CD14-positive monocyte (primary cell): ENCODE measurements around the gene KANSL1L. TPM values are rescaled to one million over a fixed set of nuclear protein-coding genes. Genes with fewer than 3 reads are reported as not detected.

Experiments used
- DNase-seq, 3 donors: peaks; one replicate each; pipeline ENCODE4 v3.0.0-alpha.2; 2011 to 2022
- H2AFZ ChIP-seq: 2 replicates; pipeline ENCODE4 v1.6.0; 2012; ENCODE audit warnings: mild to moderate bottlenecking, low read depth, low read length, inconsistent platforms; ENCODE audit not compliant: insufficient read depth, poor library complexity, severe bottlenecking
- H3K27ac ChIP-seq, 2 donors: 1 replicate in 1 of 2; 2 replicates in 1 of 2; pipeline ENCODE4 v1.5.1; 2012 to 2013; ENCODE audit warnings: low read length in 2 of 2, control low read depth in 1 of 2, inconsistent platforms in 1 of 2, low read depth in 1 of 2, mild to moderate bottlenecking in 1 of 2
- H3K27me3 ChIP-seq, 2 donors: one replicate each; pipeline versions ENCODE4 v1.6.0 to v1.6.1; 2011 to 2013; ENCODE audit warnings: low read length in 2 of 2; ENCODE audit not compliant: control insufficient read depth in 2 of 2, insufficient read depth in 2 of 2
- H3K36me3 ChIP-seq, 2 donors: replicated peaks in 1 of 2; 1 replicate in 1 of 2; 2 replicates in 1 of 2; pipeline versions ENCODE4 v1.5.1 to v1.6.1; 2012 to 2013; ENCODE audit warnings: low read length in 2 of 2, control low read depth in 1 of 2, inconsistent platforms in 1 of 2, mild to moderate bottlenecking in 1 of 2; ENCODE audit not compliant: insufficient read depth in 2 of 2, control insufficient read depth in 1 of 2
- H3K4me1 ChIP-seq, 2 donors: 1 replicate in 1 of 2; 2 replicates in 1 of 2; pipeline versions ENCODE4 v1.5.1 to v1.6.1; 2012 to 2013; ENCODE audit warnings: low read length in 2 of 2, control low read depth in 1 of 2, inconsistent platforms in 1 of 2, mild to moderate bottlenecking in 1 of 2, moderate library complexity in 1 of 2; ENCODE audit not compliant: insufficient read depth in 2 of 2, control insufficient read depth in 1 of 2
- H3K4me2 ChIP-seq: replicated peaks from 2 replicates; pipeline ENCODE3; 2012; ENCODE audit warnings: low read length, moderate library complexity, mild to moderate bottlenecking; ENCODE audit not compliant: poor library complexity, severe bottlenecking; ENCODE audit errors: extremely low read depth
- H3K4me3 ChIP-seq, 3 experiments: fragments of 200-600 bp in 1 of 3; sonication (generic) in 1 of 3; replicated peaks in 1 of 3; 1 replicate in 2 of 3; 2 replicates in 1 of 3; pipeline ENCODE4 v1.5.1; 2011 to 2013; ENCODE audit warnings: low read length in 3 of 3, mild to moderate bottlenecking in 3 of 3, control low read depth in 2 of 3, low read depth in 2 of 3, inconsistent platforms in 1 of 3, moderate library complexity in 1 of 3
- H3K79me2 ChIP-seq: 2 replicates; pipeline ENCODE4 v1.6.0; 2012; ENCODE audit warnings: mild to moderate bottlenecking, control low read depth, inconsistent platforms, low read length, moderate library complexity; ENCODE audit not compliant: insufficient read depth
- H3K9ac ChIP-seq: 2 replicates; pipeline ENCODE4 v1.6.0; 2017; ENCODE audit warnings: low read length, mild to moderate bottlenecking; ENCODE audit not compliant: insufficient read depth, poor library complexity, severe bottlenecking
- H3K9me3 ChIP-seq, 2 donors: replicated peaks in 1 of 2; 1 replicate in 1 of 2; 2 replicates in 1 of 2; pipeline versions ENCODE4 v1.5.1 to v1.6.1; 2012 to 2013; ENCODE audit warnings: low read length in 2 of 2, control low read depth in 1 of 2; ENCODE audit not compliant: control insufficient read depth in 1 of 2, insufficient read depth in 1 of 2
- H4K20me1 ChIP-seq: 2 replicates; pipeline ENCODE4 v1.6.0; 2012; ENCODE audit warnings: mild to moderate bottlenecking, low read length, control low read depth, moderate library complexity; ENCODE audit not compliant: insufficient read depth
- H3K27ac Mint-ChIP-seq, 7 donors: one replicate each; pipeline ENCODE4 v1.8.0; 2020; ENCODE audit warnings: mild to moderate bottlenecking in 7 of 7, mixed read lengths in 7 of 7, moderate library complexity in 6 of 7, inconsistent platforms in 2 of 7
- H3K27me3 Mint-ChIP-seq, 3 donors: one replicate each; pipeline ENCODE4 v1.8.0; 2021 to 2022; ENCODE audit warnings: low read depth in 3 of 3, mild to moderate bottlenecking in 3 of 3, mixed read lengths in 3 of 3, moderate library complexity in 3 of 3, inconsistent platforms in 1 of 3
- H3K36me3 Mint-ChIP-seq, 2 donors: one replicate each; pipeline ENCODE4 v1.8.0; 2020; ENCODE audit warnings: mixed read lengths in 2 of 2, inconsistent platforms in 1 of 2, mild to moderate bottlenecking in 1 of 2
- H3K4me1 Mint-ChIP-seq: one replicate; pipeline ENCODE4 v1.8.0; 2020; ENCODE audit warnings: mild to moderate bottlenecking, mixed read lengths
- H3K4me3 Mint-ChIP-seq, 2 donors: one replicate each; pipeline ENCODE4 v1.8.0; 2020; ENCODE audit warnings: mild to moderate bottlenecking in 2 of 2, mixed read lengths in 2 of 2, moderate library complexity in 1 of 2
- H3K9me3 Mint-ChIP-seq, 7 donors: one replicate each; pipeline ENCODE4 v1.8.0; 2020 to 2022; ENCODE audit warnings: mixed read lengths in 7 of 7, mild to moderate bottlenecking in 6 of 7, moderate library complexity in 6 of 7, inconsistent platforms in 2 of 7
- WGBS: methylation state at CpG from one replicate; pipeline ENCODE4 v1.1.5; 2013; ENCODE audit warnings: missing lambda C conversion rate; ENCODE audit not compliant: insufficient coverage; 5-methylcytosine and 5-hydroxymethylcytosine counted together
- intact Hi-C, 2 donors: fragments of 100-400 bp; cut with micrococcal nuclease; formaldehyde crosslinking; loops; one replicate each; pipeline versions ENCODE4 v1.15.0 to v1.15.1; 2023
- polyA plus RNA-seq, 3 donors: library from polyadenylated mRNA; depleted of rRNA in 1 of 3; unstranded in 2 of 3; stranded (reverse) in 1 of 3; fragments of 300-500 nt in 2 of 3; fragments of >200 nt in 1 of 3; fragmentation: Illumina TruSeq in 2 of 3; gene quantifications; 1 replicate in 2 of 3; 2 replicates in 1 of 3; pipeline ENCODE4 v1.2.3, GENCODE V29; 2012 to 2021
- TF ChIP-seq, protein P1 (sequence below): fragments of 200-600 bp; IDR thresholded peaks from one replicate; pipeline ENCODE4 v1.8.0; 2022; ENCODE audit warnings: antibody characterized with exemption, mild to moderate bottlenecking

The KANSL1L gene
- polyA plus RNA-seq, 3 donors, result 1.00 to 11.6 (median 1.3) TPM

DNA sequence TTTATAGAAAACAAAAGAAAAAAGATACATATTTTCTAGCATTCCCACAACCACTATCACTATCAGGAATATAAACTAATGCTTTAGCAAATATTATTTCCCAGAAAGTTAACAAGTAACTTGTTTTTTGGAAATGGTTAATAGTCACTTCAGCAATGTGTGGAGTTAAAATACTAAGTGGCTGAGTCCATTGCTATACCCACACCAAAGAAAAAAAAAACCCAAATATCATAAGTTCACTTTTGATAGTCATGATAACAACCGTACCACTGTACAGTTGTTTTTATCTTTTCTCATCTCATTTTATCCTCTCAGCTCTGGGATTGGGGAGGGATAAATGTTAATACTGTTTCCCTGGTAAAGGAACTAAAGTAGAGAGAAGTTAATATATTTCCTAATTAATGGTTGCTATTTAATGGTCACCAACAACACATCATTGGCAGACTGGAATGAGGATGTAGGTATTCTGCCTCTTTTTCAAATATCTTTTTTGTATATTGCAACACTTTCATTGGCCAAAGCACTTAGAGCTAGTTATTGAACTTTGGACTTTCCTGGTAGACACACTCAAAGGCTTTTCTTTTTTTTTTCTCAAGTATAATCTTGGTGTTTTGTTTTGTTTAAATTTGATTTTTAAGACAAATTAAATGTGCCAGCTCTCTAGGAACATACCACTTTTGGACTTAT lies 18.4 kb upstream of the KANSL1L start:
- Histone ChIP-seq H3K9me3 (no peaks in the 10 kb centered on the region), H3K4me2 (no peak overlapping the region), H3K4me3 (no peak overlapping the region), H3K36me3 (no peaks in the 10 kb centered on the region), H4K20me1 (no peaks in the 10 kb centered on the region), H3K4me1 (no peaks in the 10 kb centered on the region), H3K27me3 (no peaks in the 10 kb centered on the region), H2AFZ (no peak overlapping the region), H3K27ac (no peak overlapping the region), H3K79me2 (no peaks in the 10 kb centered on the region), H3K9ac (no peak overlapping the region)
- Mint-ChIP-seq H3K36me3 (no peaks in the 10 kb centered on the region), H3K9me3 (peaks cover 7 to 16% (median 14%) of the 10 kb centered on the region in 7 donors), H3K27ac (no peak overlapping the region), H3K4me3 (no peak overlapping the region), H3K4me1 (no peaks in the 10 kb centered on the region), H3K27me3 (no peaks in the 10 kb centered on the region)
- WGBS, result no CpG with 5 or more reads among the region's 1 CpG
- peak in 2 of 3 donors; percentile 7 to 10 for DNase-seq
- TF ChIP-seq, protein P1, sequence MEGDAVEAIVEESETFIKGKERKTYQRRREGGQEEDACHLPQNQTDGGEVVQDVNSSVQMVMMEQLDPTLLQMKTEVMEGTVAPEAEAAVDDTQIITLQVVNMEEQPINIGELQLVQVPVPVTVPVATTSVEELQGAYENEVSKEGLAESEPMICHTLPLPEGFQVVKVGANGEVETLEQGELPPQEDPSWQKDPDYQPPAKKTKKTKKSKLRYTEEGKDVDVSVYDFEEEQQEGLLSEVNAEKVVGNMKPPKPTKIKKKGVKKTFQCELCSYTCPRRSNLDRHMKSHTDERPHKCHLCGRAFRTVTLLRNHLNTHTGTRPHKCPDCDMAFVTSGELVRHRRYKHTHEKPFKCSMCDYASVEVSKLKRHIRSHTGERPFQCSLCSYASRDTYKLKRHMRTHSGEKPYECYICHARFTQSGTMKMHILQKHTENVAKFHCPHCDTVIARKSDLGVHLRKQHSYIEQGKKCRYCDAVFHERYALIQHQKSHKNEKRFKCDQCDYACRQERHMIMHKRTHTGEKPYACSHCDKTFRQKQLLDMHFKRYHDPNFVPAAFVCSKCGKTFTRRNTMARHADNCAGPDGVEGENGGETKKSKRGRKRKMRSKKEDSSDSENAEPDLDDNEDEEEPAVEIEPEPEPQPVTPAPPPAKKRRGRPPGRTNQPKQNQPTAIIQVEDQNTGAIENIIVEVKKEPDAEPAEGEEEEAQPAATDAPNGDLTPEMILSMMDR, result no peak
- intact Hi-C loops, result no loop called here

DNA sequence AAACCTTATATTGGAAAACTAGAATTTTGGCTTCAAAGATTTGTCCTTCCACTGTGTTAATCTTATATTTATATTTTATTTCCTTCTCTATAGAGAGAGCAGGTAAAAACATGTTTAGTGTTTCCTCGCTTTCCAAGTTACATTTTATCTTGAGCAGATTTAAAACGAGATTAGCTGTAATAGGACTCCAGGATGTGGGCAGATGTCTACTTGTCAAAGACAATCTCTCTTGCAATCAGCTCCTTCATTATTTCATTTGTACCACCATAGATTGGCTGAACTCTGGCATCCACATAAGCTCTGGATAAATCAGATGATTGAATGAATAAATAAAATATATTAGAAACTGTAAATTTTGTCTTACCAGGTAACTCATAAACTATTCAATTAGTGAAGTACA lies 17.5 kb upstream of the KANSL1L start:
- Histone ChIP-seq H3K9me3 (no peaks in the 10 kb centered on the region), H3K79me2 (no peaks in the 10 kb centered on the region), H2AFZ (no peak overlapping the region), H3K4me3 (no peak overlapping the region), H3K27ac (no peak overlapping the region), H3K36me3 (no peaks in the 10 kb centered on the region), H3K27me3 (no peaks in the 10 kb centered on the region), H3K9ac (no peak overlapping the region), H3K4me2 (no peak overlapping the region), H4K20me1 (no peaks in the 10 kb centered on the region), H3K4me1 (no peaks in the 10 kb centered on the region)
- intact Hi-C loops, result no loop called here
- TF ChIP-seq, protein P1, result no peak
- Mint-ChIP-seq H3K4me1 (no peaks in the 10 kb centered on the region), H3K27ac (no peak overlapping the region), H3K27me3 (no peaks in the 10 kb centered on the region), H3K9me3 (peaks cover 15 to 25% (median 21%) of the 10 kb centered on the region in 7 donors), H3K36me3 (no peaks in the 10 kb centered on the region), H3K4me3 (no peak overlapping the region)
- no CpG with 5 or more reads among the region's 2 CpGs for WGBS
- DNase-seq, result no peak
